Stimulated activated CD8-positive, alpha-beta memory T cell treated with anti-CD3 and anti-CD28 coated beads, Interleukin-12 subunit alpha, Interleukin-12 subunit beta, amount 100 ng/mL, for 4 hours (primary cell): ENCODE measurements around the gene PHLPP1.
"Not testable (repeated sequence)": the region's sequence is repeated elsewhere in the genome, so short reads cannot be mapped to it uniquely, and the experiment has no call there.

ENCODE experiments used
- DNase-seq: peaks from one replicate; pipeline ENCODE4 v3.0.0-alpha.2; 2020; ENCODE audit warnings: low read depth

PHLPP1 gene

DNA sequence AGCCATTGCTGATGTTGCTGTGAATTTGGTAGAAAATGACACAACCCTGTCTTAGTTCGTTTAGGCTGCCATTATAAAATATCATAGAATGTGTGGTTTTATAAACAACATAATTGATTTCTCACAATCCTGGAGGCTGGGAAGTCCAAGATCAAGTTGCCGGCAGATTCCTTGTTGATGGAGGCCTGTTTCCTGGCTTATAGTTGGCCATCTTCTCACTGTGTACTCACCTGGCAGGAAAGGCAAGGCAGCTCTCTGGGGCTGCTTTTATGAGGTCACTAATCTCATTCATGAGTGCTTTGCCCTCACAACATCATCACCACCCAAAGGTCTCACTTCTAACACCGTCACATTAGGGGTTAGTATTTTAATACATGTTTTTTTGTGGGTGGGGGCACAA is 58.4 kb downstream of the PHLPP1 start:
- DNase-seq = no peak

DNA sequence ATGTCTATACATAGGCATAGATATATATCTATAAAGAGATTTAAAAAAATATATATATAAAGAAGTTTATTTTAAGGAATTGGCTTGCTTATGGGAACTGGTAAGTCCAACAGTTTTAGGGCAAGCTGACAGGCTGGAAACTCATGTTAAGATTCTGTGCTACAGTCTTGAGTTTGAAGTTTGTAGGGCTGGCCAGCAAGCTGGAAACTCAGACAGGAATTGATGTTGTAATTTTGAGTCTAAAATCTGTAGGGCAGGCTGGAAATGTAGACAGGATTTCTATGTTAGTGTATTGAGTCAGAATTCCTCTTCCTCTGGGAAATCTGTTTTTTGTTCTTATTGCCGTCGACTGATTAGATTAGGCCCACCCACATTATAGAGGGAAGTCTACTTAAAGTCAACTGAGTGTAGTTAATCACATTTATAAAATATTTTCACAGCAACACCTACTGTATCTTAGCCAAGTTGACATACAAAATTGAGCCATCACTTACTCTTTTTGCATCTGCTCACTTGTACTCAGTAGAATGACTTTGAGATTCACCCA is 60.8 kb downstream of the PHLPP1 start:
- DNase-seq = no peak

DNA sequence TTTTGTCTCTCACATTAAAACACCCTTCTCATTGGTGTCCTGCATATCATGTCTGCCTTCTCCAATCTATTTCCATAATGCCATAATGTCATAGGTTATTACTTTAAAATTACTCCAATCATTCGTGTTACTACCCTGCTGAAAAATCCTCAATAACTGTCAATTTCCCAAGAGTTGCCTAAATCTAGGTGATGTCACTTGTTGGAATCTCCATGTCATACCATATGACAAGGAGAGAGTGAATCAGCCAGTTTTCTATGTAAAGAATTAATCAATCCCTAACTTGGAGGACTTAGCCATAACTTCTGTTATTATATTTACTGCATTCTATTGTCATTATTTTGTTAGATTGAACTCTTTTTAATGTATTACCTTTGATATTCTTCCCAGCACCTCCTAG is 62.5 kb downstream of the PHLPP1 start:
- DNase-seq = no peak

- no peak for DNase-seq
These were observed 63.9 kb downstream of the PHLPP1 start for GRCh38 chr18:62778976-62779869.

DNA sequence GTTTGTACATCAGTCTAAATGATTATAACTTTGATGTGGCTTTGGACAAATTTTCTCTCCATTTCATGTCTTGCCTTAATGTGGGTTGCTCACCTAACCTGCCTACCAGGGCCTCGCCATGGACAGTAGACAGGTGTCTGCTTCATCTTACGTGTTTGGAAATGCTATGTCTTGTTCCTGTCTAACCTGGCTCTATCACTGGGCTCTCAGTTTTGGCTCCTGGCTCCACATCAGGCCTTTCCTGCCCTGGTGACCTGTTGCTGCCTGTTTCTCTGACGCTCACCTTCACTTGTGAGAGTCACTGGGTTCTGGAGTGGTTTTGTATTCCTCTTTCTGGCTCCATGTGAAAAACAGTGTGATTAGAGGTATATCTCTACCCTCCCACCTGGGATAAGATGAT is 65.9 kb downstream of the PHLPP1 start:
- no peak for DNase-seq

DNA sequence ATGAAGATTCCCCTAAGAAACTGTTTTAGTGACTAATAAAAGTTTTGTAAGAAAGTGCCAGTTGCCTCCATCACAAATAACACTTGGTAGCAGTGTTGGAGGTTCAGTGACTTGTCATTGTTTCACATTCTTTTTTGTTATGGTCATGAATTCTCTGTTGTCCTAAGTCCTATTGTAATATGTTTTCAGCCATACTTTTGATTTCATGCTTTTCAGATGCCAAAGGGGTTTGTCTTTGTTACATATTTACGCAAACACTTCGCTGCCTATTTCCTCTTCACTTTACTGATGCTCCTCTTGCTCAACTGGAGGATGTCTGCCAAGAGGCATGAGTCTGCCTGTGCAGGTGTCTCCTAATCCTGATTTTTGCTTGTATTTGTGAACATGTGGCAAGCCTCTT is 66.6 kb downstream of the PHLPP1 start:
- DNase-seq = no peak

- no peak for DNase-seq
These were observed 69.1 kb downstream of the PHLPP1 start for GRCh38 chr18:62784338-62784965.

DNA sequence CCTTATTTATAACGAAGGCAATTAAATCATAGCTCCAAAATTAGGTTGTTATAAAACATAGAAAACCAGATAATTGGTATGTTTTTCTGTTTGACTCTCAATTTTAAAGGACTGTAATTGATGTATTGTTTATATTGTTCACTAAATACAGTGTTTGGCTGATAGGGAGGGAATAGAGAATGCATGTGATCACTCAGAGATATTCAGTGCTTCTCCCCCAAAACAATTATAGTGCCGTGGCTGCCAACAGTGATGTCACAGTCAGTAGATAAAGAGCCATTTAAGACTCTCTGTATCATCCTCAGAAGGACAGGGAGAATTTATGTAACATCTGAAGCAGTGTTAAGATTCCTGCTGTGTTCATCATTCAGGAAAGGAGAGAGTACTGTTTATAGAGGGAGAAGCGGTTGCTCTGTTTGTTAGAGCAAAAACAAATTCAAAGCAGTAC is 69.6 kb downstream of the PHLPP1 start:
- no peak for DNase-seq

DNA sequence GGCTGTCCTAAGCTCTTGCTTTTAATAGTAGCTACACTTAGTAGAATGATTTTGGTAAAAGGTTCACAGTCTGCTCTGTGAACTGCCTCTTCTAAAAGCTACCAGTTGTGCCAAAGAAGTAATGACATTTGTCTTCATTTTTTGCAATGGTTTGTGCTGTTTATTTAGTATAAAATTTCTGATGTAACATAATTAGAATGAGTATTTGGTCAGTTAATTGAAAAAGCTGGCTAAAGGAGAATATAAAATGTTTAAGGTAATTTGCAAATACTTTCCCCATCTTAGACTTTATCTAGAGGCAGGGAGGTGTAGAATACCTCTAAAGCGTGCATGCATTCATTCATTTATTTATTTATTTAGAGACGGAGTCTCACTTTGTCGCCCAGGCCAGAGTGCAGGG is 71.3 kb downstream of the PHLPP1 start:
- no peak for DNase-seq

GRCh38 chr18:62788111-62788510 is 72.8 kb downstream of the PHLPP1 start:
- DNase-seq = no peak

DNA sequence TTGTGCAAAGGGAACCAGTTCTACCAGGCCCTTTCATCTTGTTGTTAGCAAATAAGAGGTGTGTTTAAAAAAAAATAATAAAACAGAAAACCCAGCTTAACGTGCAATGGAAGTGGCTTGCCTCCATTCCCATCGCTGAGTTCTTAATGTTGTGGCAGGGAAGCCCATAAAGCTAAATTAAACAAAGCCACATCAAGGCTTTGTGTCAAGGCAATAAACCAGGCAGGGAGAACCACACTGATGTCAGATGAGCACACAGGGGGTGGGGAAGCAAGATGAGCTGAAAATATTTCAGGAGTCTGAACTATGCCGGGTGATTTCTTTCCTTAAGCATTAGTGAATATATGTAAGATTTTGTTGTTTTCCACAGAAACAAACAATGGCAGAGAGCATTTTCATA is 73.5 kb downstream of the PHLPP1 start:
- no peak for DNase-seq

- no peak for DNase-seq
These were observed 75.8 kb downstream of the PHLPP1 start for GRCh38 chr18:62790871-62791772.

- no peak for DNase-seq
These were observed 76.7 kb downstream of the PHLPP1 start for GRCh38 chr18:62792016-62792415.

DNA sequence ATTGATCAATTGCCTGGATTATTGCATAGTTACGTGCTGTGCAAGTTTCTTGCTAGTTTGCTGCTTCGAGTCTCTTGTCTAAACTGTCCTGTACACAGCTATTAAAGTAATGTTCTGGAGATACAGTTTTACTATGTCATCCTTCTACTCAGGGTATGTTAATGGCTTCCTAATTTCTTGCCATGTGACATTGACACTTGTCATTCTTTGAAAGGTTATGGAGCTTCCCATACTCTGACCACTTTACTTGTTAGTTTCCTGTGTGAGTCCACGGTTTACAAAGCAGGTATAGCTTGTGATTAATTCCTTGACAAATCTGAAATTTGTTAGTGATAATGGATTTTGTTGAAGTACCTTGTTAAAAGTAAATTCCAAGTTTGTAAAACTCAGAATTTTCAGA is 80.5 kb downstream of the PHLPP1 start:
- no peak for DNase-seq

GRCh38 chr18:62796216-62796621 is 80.9 kb downstream of the PHLPP1 start:
- no peak for DNase-seq

- DNase-seq = no peak
These were observed 82.0 kb downstream of the PHLPP1 start for GRCh38 chr18:62797329-62797728.

- DNase-seq = no peak
These were observed 84.6 kb downstream of the PHLPP1 start for GRCh38 chr18:62799977-62800376.

DNA sequence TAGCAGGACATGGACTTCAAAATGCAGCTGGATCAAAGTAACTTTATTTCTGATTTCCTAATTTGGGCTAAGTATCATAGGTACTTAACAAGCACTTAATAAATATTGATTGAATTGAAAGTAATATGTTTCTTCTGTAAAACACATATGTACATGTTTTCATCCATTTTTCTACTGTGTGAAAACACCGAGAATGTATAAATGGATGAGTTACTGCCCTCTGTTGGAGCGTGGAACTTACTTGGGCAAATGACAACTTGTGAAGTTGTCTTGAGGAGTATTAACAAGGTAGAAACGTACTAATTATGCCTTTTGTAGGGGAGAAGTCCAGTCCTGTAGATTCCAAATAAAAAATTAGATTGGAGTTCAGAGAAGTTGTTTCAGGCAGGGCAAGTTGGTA is 87.2 kb downstream of the PHLPP1 start:
- no peak for DNase-seq

DNA sequence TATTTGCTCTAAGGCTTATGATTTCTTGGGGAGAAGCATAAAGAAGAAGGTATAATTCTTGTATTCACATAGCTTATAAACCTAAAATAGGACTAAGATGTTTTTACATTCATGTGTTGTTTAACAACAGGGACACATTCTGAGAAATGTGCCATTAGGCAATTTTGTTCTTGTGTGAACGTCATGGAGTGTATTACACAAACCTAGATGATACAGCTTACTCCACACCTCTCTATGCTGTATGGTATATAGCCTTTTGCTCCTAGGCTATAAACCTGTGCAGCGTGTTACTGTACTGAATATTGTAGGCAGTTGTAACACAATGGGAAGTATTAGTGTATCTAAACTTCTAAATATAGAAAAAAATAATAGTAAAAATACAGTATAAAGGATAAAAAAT is 92.1 kb downstream of the PHLPP1 start:
- DNase-seq = no peak

DNA sequence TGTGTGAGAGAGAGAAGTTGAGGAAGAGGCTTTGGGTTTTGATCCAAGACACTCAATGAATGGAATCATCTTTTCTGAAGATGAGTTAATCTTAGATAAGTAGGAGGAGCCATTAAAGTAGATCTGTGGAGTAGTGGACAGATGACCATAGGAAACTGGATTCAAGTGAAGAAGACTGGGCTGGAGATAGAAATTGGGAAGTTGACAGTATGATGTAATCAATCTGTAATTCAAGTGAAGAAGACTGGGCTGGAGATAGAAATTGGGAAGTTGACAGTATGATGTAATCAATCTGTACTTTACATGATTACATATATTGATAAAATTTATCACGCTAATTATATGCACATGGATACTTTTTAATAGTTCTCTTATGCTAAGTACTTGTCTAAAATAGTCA is 92.8 kb downstream of the PHLPP1 start:
- DNase-seq = no peak

DNA sequence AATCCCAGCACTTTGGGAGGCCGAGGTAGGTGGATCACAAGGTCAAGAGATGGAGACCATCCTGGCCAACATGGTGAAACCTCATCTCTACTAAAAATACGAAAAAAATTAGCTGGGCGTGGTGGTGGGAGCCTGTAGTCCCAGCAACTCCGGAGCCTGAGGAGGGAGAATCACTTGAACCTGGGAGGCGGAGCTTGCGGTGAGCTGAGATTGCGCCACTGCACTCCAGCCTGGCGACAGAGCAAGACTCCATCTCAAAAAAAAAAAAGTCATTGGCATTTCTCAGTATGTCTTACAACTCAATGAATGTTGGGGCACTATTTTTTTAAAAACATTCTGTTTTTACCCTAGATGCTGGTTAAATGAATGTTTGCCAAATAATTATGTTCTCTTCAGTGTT is 94.1 kb downstream of the PHLPP1 start:
- DNase-seq = not testable (repeated sequence)

- DNase-seq = no peak
These were observed 94.6 kb downstream of the PHLPP1 start for GRCh38 chr18:62809900-62810299.
